Measurements from ENCODE around the gene C1QTNF7. TPM values are rescaled to one million over a fixed set of nuclear protein-coding genes. Genes with fewer than 3 reads are reported as not detected.

Gene C1QTNF7
- total RNA-seq, 1 experiment from 2014 or later, result 0.21 TPM

DNA sequence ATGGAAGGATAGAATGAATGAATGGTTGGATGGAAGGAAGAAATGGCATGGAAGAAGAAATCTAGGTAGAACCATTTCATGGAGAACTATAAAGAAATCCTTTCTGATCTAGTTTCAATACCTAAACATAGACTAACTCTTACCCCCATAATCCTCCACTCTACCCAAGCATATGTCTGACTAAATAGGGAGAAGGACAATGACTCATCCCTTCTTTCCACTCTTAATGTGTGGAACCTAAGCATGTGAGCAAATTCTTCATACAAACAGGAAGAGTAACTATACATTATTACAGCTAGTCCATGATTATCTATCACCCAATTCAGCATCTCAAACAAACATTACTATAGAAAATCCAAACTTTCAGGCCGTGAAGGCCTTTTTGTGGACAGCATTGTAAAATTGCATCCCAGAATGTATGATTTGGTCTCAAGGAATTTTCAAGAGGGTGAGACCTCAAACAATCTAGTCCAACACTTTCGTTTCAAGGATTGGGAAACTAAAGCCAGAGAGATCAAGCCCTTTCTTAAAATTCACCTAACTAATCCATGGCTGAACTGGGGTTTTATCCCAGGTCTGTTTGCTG lies 11.2 kb downstream of the C1QTNF7 start:
- H3K9me3 ChIP-seq (ENCODE audit: low read depth, low read length, poor library complexity, severe bottlenecking), result no peaks in the 10 kb centered on the region
- ChIA-PET POLR2A (ENCODE audit: low non-redundant PET) (no interaction called here), CTCF (no interaction called here)
- no peak for TF ChIP-seq EZH2 (IDR thresholded peaks at IDR 0.05; ENCODE audit: borderline replicate concordance, low read depth, low read length, poor library complexity, severe bottlenecking)
- TF ChIP-seq, protein P1, sequence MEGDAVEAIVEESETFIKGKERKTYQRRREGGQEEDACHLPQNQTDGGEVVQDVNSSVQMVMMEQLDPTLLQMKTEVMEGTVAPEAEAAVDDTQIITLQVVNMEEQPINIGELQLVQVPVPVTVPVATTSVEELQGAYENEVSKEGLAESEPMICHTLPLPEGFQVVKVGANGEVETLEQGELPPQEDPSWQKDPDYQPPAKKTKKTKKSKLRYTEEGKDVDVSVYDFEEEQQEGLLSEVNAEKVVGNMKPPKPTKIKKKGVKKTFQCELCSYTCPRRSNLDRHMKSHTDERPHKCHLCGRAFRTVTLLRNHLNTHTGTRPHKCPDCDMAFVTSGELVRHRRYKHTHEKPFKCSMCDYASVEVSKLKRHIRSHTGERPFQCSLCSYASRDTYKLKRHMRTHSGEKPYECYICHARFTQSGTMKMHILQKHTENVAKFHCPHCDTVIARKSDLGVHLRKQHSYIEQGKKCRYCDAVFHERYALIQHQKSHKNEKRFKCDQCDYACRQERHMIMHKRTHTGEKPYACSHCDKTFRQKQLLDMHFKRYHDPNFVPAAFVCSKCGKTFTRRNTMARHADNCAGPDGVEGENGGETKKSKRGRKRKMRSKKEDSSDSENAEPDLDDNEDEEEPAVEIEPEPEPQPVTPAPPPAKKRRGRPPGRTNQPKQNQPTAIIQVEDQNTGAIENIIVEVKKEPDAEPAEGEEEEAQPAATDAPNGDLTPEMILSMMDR (conservative IDR thresholded peaks at IDR 0.05; ENCODE audit: low read depth, low read length), result no peak
- H3K27ac ChIP-seq (ENCODE audit: low read depth, low read length, poor library complexity, severe bottlenecking), result no peak overlapping the region
- no peak overlapping the region for H3K4me3 ChIP-seq (ENCODE audit: low read depth, low read length, poor library complexity, severe bottlenecking)
- H3K4me1 ChIP-seq (ENCODE audit: insufficient read depth, low read length, poor library complexity, severe bottlenecking), result peaks cover 31% of the 10 kb centered on the region
- H3K27me3 ChIP-seq (replicated peaks; ENCODE audit: insufficient read depth, low read depth, low read length, poor library complexity), result no peaks in the 10 kb centered on the region
- DNase-seq (ENCODE audit: low spot score), result no peak
- BruUV-seq (replicated peaks), result no TSS peak
- intact Hi-C loops (cut with micrococcal nuclease; ENCODE audit: unreplicated experiment), result no loop called here
- no peaks in the 10 kb centered on the region for H3K36me3 ChIP-seq (ENCODE audit: insufficient read depth, low read length, poor library complexity, severe bottlenecking)

GRCh38 chr4:15443371-15444160 lies 15.7 kb downstream of the C1QTNF7 start:
- no TSS peak for BruUV-seq (replicated peaks)
- TF ChIP-seq, protein P1 (conservative IDR thresholded peaks at IDR 0.05; ENCODE audit: low read depth, low read length), result no peak
- TF ChIP-seq EZH2 (IDR thresholded peaks at IDR 0.05; ENCODE audit: borderline replicate concordance, low read depth, low read length, poor library complexity, severe bottlenecking), result no peak
- POLR2A ChIA-PET (ENCODE audit: low non-redundant PET), result no interaction called here
- CTCF ChIA-PET, result no interaction called here
- intact Hi-C loops (cut with micrococcal nuclease; ENCODE audit: unreplicated experiment), result no loop called here
- Histone ChIP-seq H3K4me1 (ENCODE audit: insufficient read depth, low read length, poor library complexity, severe bottlenecking) (no peaks in the 10 kb centered on the region), H3K9me3 (ENCODE audit: low read depth, low read length, poor library complexity, severe bottlenecking) (no peaks in the 10 kb centered on the region), H3K27me3 (replicated peaks; ENCODE audit: insufficient read depth, low read depth, low read length, poor library complexity) (no peaks in the 10 kb centered on the region), H3K36me3 (ENCODE audit: insufficient read depth, low read length, poor library complexity, severe bottlenecking) (no peaks in the 10 kb centered on the region), H3K27ac (ENCODE audit: low read depth, low read length, poor library complexity, severe bottlenecking) (no peak overlapping the region), H3K4me3 (ENCODE audit: low read depth, low read length, poor library complexity, severe bottlenecking) (no peak overlapping the region)
- DNase-seq (ENCODE audit: low spot score), result no peak

DNA sequence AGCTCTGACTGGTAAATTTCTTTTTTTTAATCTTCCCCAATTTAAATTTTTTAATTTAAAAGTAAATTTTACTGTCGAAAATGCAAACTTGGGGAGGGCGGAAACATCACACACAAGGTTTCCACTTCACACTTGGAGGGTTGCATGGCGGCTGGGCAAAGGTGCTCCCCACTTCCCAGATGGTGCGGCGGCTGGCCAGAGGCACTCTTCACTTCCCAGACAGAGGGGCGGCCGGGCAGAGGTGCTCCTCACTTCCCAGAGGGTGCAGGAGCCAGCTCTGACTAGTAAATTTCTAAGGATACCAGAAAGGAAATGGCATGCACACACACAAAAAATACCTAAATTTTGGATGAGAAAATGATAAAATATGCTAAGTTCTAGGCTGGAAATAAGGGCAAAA lies 16.4 kb downstream of the C1QTNF7 start:
- H3K4me1 ChIP-seq (ENCODE audit: insufficient read depth, low read length, poor library complexity, severe bottlenecking), result no peaks in the 10 kb centered on the region
- BruUV-seq (replicated peaks), result no TSS peak
- POLR2A ChIA-PET (ENCODE audit: low non-redundant PET), result no interaction called here
- H3K27me3 ChIP-seq (replicated peaks; ENCODE audit: insufficient read depth, low read depth, low read length, poor library complexity), result no peaks in the 10 kb centered on the region
- intact Hi-C loops (cut with micrococcal nuclease; ENCODE audit: unreplicated experiment), result no loop called here
- no peak overlapping the region for H3K4me3 ChIP-seq (ENCODE audit: low read depth, low read length, poor library complexity, severe bottlenecking)
- no peaks in the 10 kb centered on the region for H3K9me3 ChIP-seq (ENCODE audit: low read depth, low read length, poor library complexity, severe bottlenecking)
- CTCF ChIA-PET, result no interaction called here
- no peaks in the 10 kb centered on the region for H3K36me3 ChIP-seq (ENCODE audit: insufficient read depth, low read length, poor library complexity, severe bottlenecking)
- no peak for DNase-seq (ENCODE audit: low spot score)
- TF ChIP-seq, protein P1 (conservative IDR thresholded peaks at IDR 0.05; ENCODE audit: low read depth, low read length), result no peak
- TF ChIP-seq EZH2 (IDR thresholded peaks at IDR 0.05; ENCODE audit: borderline replicate concordance, low read depth, low read length, poor library complexity, severe bottlenecking), result no peak
- H3K27ac ChIP-seq (ENCODE audit: low read depth, low read length, poor library complexity, severe bottlenecking), result no peak overlapping the region

Data from A673 (cell line).